RWPE1 (cell line): ENCODE results near the gene IGF2BP1.

Experiments used
- CTCF ChIA-PET: fragments of 350-600 bp; sonication (Branson Sonifier 250); formaldehyde crosslinking; extraction: SDS; loops from one replicate; lab custom pipeline; 2021; lab: Yijun Ruan, JAX
- POLR2A ChIA-PET: fragments of 400-600 bp; formaldehyde crosslinking; extraction: SDS; loops from one replicate; lab custom pipeline; 2020; ENCODE audit warnings: antibody characterized with exemption; ENCODE audit not compliant: low non-redundant PET; lab: Yijun Ruan, JAX
- DNase-seq: peaks from one replicate; pipeline ENCODE4 v3.0.0; 2012; ENCODE audit warnings: low spot score
- H3K27ac ChIP-seq: fragments of 450-650 bp; 2 replicates; pipeline ENCODE4 v1.5.1; 2017
- TF ChIP-seq, protein P1 (sequence below): fragments of 450-650 bp; conservative IDR thresholded peaks from 2 replicates; pipeline ENCODE4 v1.5.1; 2017; ENCODE audit warnings: low read depth, mild to moderate bottlenecking

The IGF2BP1 gene

DNA sequence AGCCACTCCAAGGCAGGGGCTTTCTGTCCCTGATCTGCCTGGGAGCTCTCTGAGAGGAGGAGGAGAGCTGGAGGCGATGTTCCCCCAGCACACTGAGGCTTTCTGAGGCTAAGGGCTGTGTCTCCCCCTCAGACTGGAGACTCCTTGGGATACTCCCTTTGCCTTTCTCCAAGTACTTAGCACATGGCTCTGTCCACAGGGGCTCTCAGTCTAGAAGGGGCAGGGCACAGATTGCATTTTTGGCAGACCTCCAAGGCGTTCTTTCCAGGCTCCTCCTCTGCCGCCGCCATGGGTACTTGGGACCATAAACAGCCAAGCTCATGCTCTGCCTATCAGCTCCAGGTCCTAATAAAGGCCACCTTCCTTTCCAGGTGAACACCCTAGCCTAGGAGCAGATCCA, 27.0 kb upstream of the IGF2BP1 start:
- no peak for DNase-seq
- ChIA-PET CTCF (interaction anchor here (1.0 to 1.1 kb wide), 2 partner anchors 10 to 45 kb away, joined by 3 read pairs; no protein-coding TSS in a partner anchor), POLR2A (interaction anchor here (0.6 kb wide), 1 partner anchor 62 kb away, joined by 6 read pairs; the partner anchor contains the start of gene UBE2Z)
- no peak overlapping the region for H3K27ac ChIP-seq
- TF ChIP-seq, protein P1, sequence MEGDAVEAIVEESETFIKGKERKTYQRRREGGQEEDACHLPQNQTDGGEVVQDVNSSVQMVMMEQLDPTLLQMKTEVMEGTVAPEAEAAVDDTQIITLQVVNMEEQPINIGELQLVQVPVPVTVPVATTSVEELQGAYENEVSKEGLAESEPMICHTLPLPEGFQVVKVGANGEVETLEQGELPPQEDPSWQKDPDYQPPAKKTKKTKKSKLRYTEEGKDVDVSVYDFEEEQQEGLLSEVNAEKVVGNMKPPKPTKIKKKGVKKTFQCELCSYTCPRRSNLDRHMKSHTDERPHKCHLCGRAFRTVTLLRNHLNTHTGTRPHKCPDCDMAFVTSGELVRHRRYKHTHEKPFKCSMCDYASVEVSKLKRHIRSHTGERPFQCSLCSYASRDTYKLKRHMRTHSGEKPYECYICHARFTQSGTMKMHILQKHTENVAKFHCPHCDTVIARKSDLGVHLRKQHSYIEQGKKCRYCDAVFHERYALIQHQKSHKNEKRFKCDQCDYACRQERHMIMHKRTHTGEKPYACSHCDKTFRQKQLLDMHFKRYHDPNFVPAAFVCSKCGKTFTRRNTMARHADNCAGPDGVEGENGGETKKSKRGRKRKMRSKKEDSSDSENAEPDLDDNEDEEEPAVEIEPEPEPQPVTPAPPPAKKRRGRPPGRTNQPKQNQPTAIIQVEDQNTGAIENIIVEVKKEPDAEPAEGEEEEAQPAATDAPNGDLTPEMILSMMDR: no peak

DNA sequence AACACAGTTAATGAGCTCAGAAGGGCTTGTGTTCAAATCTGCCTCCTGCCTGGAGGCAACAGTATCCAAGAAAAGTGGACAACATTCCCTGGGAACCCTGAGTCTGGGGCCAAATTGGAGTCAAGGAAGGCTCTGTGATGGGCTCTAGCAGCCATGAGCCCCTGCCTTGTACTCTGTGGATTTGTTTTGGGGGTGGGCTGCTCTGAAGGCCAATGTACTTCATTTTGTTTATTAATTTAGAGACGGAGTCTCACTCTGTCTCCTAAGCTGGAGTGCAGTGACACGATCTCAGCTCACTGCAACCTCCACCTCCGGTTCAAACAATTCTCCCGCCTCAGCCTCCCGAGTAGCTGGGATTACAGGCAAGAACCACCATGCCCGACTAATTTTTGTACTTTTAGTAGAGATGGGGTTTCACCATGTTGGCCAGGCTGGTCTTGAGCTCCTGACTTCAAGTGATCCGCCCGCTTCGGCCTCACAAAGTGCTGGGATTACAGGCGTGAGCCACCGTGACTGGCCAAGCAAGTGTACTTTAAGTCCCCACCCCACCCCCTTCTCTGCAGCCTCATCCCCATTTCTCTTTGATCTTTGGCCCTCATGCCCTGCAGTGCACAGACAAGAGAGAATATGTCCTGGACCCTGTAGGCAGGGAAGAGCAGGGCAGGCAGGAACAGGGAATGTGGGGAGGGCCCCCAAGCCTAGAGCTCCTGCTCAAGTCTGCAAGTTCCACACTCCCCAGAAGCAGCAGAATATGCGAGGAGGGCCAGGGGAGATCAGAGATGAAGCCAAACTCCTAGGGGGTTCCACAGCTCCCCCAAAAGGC, 26.1 kb upstream of the IGF2BP1 start:
- TF ChIP-seq, protein P1: no peak
- no peak for DNase-seq
- peak overlapping the region; percentile 83 for H3K27ac ChIP-seq
- ChIA-PET POLR2A (no interaction called here), CTCF (interaction anchor here (1.0 to 1.1 kb wide), 2 partner anchors 11 to 44 kb away, joined by 3 read pairs; no protein-coding TSS in a partner anchor)

- ChIA-PET CTCF (interaction anchor here (0.6 to 1.0 kb wide), 4 partner anchors 12 to 241 kb away, joined by 3 read pairs; no protein-coding TSS in a partner anchor), POLR2A (no interaction called here)
- peak overlapping the region; percentile 83 for H3K27ac ChIP-seq
- no peak for DNase-seq
- TF ChIP-seq, protein P1: no peak
These were observed 24.5 kb upstream of the IGF2BP1 start for GRCh38 chr17:48972749-48973097.

DNA sequence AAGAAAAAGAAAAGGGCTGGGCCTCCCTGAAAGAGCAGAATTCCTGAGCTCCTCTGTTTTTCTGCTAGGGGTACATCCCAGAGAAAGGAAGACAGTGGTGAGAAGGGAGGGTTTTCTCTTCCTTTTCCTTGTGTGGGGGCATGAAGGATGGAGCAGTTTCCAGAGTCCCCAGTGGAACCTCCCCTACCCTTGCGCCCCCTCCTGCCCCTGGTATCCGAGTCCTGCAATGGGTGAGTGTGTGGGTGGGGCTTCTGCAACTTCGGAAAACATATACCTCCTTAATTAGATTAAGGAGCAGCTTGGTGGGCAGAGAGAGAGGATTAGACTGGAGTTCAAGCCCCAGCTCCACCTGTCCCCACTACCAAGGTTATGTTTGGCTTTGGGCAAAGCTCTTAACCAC, 23.4 kb upstream of the IGF2BP1 start:
- POLR2A ChIA-PET: no interaction called here
- TF ChIP-seq, protein P1: no peak
- peak overlapping the region; percentile 83; the same call in 1 of the 2 replicates for H3K27ac ChIP-seq
- no peak for DNase-seq
- CTCF ChIA-PET: interaction anchor here (0.6 to 0.8 kb wide), 2 partner anchors 31 to 149 kb away, joined by 3 to 4 read pairs; no protein-coding TSS in a partner anchor

DNA sequence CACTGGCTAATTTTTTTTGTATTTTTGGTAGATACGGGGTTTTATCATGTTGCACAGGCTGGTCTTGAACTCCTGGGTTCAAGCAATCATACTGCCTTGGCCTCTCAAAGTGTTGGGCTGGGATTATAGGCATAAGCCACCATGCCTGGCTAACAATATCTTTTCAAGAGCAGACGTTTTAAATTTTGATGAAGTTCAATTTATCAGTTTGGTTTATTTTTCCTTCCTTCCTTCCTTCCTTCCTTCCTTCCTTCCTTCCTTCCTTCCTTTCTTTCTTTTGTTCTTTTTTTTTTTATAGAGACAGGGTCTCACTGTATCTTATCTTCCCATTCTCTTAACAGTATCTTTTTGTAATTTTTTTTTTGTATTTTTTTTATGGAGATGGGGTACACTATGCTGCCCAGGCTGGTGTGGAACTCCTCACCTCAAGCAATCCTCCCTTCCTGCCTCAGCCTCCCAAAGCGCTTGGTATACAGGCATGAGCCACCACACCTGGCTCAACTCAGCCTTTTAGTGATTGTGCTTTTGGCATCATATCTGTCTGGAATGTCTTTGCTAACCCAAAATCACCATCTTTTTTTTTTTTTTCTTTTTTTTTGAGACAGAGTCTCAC, 15.2 kb upstream of the IGF2BP1 start:
- POLR2A ChIA-PET: no interaction called here
- DNase-seq: no peak
- TF ChIP-seq, protein P1: no peak
- H3K27ac ChIP-seq: no peak overlapping the region
- CTCF ChIA-PET: no interaction called here

- DNase-seq: no peak
- TF ChIP-seq, protein P1: no peak
- ChIA-PET POLR2A (no interaction called here), CTCF (interaction anchor here (0.6 kb wide), 2 partner anchors 312 to 1074 kb away, joined by 3 to 5 read pairs; no protein-coding TSS in a partner anchor)
- H3K27ac ChIP-seq: no peak overlapping the region
These were observed 11.5 kb upstream of the IGF2BP1 start for GRCh38 chr17:48985436-48986245.
